Measurements from ENCODE around the gene TRPV3.

DNA sequence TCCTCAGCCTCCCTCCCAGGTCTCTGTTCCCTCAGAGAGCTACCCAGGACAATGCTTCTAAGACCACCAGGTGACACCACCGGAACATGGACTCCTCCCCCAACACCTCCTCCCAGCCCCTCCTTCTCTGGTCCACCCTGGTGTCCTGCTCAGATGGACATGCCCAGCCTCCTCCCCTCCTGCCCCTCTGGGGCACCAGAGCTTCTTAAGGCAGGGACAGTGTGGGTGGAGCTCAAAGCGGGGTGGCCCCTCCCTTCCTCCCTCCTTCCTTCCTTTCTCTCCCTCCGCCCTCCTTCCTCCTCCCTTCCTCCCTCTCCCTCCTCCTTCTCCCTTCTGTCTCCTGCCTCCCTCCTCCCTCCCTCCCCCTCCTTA is 22.7 kb downstream of the TRPV3 start:
- no peak for TF ChIP-seq EZH2 (IDR thresholded peaks at IDR 0.05; ENCODE audit: borderline replicate concordance, low read depth, low read length, severe bottlenecking)
- TF ChIP-seq, protein P1, sequence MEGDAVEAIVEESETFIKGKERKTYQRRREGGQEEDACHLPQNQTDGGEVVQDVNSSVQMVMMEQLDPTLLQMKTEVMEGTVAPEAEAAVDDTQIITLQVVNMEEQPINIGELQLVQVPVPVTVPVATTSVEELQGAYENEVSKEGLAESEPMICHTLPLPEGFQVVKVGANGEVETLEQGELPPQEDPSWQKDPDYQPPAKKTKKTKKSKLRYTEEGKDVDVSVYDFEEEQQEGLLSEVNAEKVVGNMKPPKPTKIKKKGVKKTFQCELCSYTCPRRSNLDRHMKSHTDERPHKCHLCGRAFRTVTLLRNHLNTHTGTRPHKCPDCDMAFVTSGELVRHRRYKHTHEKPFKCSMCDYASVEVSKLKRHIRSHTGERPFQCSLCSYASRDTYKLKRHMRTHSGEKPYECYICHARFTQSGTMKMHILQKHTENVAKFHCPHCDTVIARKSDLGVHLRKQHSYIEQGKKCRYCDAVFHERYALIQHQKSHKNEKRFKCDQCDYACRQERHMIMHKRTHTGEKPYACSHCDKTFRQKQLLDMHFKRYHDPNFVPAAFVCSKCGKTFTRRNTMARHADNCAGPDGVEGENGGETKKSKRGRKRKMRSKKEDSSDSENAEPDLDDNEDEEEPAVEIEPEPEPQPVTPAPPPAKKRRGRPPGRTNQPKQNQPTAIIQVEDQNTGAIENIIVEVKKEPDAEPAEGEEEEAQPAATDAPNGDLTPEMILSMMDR (IDR thresholded peaks at IDR 0.05; ENCODE audit: extremely low read depth in 1 of 2, insufficient read depth in 1 of 2, low read depth in 1 of 2, low read length in 2 of 2), result no peak
- TF ChIP-seq POLR2A (IDR thresholded peaks at IDR 0.05; ENCODE audit: low read depth, low read length), result no peak

Measured in endothelial cell of umbilical vein (primary cell).